ENCODE data around the gene MX1.

Gene MX1

GRCh38 chr21:41425954-41426675, at the start of gene MX1:
Gene MX1, plus strand, starts transcription at chr21:41426239. Its CDS starts 5,832 bp downstream, at chr21:41432071.
- DNase-seq, result peak in 2 of 3 experiments; percentile 14 to 40

- no peak for DNase-seq
Measured at GRCh38 chr21:41377715-41378114, 48.3 kb upstream of the MX1 start.

DNA sequence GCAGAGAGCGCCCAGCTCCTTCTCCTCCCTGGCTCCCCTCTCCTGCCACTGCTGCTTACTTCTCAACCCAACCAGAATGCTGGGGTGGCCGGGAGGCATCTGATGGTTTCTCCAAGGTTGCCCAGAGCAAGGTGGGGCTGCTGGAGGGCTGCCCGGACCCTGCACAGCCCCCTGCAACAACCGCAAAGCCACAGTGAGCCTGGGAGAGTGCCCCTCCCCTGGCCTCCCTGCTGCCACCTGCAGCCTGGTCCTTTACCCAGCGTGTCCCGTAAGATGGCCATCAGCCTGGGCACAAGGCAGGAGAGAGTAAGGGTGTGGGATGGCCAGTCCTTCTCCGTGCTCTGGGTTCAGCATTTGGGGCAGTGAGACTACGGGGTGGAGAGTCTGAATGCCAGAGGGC, 47.2 kb upstream of the MX1 start:
- DNase-seq, result no peak

GRCh38 chr21:41379901-41380300, 46.1 kb upstream of the MX1 start:
- DNase-seq, result no peak

GRCh38 chr21:41381731-41382130, 44.3 kb upstream of the MX1 start:
- no peak for DNase-seq

- DNase-seq, result no peak
Measured at GRCh38 chr21:41387042-41387819, 38.8 kb upstream of the MX1 start.

- no peak for DNase-seq
Measured at GRCh38 chr21:41387824-41388223, 38.2 kb upstream of the MX1 start.

DNA sequence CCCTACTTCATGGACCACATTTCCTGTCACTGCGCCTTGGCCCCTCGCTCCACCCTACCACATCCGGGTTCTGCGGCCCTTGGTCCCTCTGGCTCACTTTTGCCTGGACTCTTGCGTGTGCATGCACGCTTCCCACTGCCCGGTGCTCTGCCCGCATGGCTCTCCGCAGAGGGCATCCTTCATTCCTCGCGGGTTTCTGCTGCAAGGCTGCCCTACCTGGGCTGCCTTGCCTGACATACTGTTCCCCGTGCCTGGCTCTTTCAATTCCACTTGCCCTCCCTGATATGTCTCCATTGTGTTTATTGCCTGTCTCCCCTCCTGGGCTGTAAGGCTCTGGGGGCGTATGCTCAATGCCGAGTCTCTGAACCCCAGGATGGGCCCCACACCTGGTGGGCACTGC, 37.8 kb upstream of the MX1 start:
- no peak for DNase-seq

GRCh38 chr21:41390043-41390639, 35.9 kb upstream of the MX1 start:
- DNase-seq, result no peak

- DNase-seq, result no peak
Measured at GRCh38 chr21:41393876-41394465, 32.1 kb upstream of the MX1 start.

DNA sequence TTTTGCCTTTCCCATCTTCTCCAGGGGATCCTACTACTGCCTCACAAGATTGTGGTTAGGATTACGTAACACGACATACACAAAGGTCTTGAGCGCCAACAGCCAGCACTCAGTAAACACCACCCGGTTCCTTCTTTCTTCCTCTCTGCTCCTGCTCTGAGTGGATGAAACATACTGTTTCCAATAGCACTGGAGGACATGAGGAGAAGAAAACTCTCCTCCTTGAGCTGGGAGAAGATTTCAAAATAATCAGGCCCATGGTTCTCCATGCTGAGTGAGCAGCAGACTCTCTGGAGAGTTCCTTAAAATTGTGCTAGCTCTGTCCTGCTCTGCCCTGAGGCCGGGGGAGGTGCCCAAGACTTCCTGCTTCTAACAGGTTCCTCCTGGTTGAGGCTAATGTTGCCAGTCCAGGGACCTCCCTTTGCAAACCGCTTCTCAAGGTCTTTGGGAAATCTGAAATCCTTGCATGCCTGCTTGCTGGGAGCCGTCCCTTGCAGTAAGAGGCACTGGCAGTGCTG, 29.4 kb upstream of the MX1 start:
- DNase-seq, result no peak

GRCh38 chr21:41397471-41397891, 28.6 kb upstream of the MX1 start:
- no peak for DNase-seq

DNA sequence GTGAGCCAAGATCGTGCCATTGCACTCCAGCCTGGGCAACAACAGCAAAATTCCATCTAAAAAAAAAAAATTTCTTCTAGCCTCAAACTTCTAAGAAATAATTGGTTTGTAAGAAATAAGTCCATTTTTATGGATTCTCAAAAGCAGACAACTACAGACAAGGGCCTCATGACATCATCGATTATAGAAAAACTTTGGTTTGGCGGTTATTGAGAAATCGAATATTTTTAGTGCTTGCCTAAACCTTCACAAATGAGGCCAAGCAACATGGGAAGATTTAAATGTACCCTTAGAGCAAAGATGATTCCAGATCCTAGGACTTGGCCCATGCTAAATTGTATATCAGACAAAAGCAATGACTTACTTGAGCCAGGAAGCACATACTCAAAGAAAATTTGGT, 27.8 kb upstream of the MX1 start:
- no peak for DNase-seq

- DNase-seq, result no peak
Measured at GRCh38 chr21:41398831-41399230, 27.2 kb upstream of the MX1 start.

GRCh38 chr21:41399246-41399800, 26.7 kb upstream of the MX1 start:
- no peak for DNase-seq

DNA sequence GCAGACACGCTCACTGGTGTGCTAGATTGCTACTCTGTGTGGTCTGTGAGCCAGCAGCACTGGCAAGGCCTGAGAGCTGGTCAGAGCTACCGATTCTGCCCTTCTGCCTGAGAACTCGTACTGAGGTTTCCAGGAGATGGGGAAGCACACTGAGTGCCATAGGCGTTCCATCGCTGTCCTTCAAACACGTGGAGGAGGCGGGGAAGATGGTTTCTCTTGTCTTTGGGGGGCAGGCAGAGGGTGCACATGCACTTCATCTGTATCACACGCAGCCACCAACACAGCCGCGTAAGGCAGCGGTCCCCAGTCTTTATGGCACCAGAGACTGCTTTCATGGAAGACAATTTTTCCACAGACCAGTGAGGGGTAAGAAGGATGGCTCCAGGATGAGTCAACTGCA, 23.8 kb upstream of the MX1 start:
- no peak for DNase-seq

DNA sequence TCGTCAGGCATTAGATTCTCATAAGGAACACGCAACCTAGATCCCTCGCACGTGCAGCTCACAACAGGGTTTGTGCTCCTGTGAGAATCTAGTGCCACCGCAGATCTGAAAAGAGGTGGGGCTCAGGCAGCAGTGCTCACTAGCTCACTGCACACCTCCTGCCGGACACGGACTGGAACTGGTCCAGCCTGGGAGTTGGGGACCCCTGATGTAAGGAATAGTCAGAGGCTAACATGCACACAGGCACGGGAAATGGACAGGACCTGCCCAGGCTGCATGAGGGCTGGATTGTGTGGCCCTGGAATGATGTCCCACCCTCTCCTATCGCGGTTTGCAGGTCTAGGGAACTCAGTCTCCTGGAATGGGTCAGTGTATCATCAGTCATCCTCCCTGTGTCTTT, 23.2 kb upstream of the MX1 start:
- DNase-seq, result no peak

DNA sequence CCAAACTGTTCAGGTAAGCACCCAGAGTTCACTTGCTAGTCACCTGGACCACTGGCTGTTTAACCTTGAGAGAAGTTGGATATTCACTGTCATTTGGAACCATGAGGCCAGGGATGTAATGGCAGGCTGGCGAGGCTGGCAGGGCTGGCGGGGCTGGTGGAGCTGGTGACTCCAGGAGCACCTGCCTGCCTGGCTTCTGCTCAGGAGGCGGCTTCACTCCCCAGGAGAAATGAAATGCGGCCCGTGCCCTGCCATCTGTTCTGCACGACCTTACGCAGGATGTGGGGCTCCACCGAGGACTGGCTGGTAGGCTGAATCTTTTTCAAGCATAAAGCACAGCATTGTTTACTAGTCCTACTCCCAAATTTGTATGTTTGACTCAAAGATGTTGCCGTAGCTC, 22.7 kb upstream of the MX1 start:
- DNase-seq, result no peak

DNA sequence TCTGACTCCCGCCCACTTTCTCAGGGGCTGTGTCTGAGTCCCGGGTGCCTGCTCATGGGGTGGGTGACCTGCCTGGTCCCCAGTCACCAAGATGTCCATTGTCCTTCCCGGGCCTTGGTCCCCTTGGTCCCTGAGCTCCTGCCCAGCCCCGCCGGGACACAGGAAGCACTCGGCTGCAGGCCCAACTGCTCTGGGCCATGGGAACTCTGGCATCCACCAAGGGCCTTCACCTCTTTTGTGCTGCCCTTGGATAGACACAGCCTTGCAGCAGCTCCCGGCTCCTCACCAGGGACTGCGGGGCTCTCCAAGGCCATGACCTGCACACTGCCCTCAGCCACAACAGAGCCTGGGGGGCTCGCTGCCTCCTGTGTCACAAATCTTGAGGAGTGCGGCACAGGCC, 22.1 kb upstream of the MX1 start:
- no peak for DNase-seq

DNA sequence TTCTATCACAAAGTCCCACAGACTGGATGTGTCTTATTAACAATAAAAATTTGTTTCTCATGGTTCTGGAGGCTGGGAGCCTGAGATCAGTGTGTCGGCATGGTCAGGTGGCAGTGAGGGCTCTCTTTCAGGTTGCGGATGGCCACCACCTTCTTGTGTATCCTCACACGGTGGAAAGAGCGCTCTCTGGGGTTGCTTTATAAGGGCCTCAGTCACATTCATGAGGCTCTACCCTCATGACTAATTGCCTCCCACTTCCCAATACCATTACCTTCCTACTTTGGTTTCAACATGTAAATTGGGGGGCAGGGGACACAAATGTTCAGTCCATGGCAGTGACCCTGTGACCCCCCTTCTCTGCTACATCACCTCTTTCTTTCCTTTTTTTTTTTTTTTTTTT, 20.7 kb upstream of the MX1 start:
- DNase-seq, result no peak

DNA sequence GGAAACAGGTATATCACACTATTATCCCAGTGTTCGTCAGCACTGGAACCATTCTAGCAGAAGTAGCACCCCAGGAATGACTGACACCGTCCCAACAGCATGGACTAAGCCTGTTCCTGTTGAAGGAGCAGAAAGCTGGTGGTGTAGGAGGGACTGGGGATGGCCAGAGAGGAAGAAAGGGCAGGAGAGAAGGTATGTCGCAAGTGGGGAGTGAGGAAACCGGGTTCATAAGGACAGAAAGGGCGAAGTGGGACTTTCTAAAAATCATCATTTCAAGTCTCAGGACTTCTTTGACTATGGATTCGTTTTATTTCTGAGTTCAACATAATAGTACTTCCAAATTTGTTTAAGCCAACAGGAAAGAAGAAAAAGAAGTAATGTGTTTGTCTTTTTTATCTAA, 19.7 kb upstream of the MX1 start:
- no peak for DNase-seq

GRCh38 chr21:41407541-41408460, 18.2 kb upstream of the MX1 start:
- peak in 1 of 3 experiments; percentile 17 for DNase-seq
